HG03135 (cell line): ENCODE results near the gene GRPR.
"Not testable (repeated sequence)": the region's sequence is repeated elsewhere in the genome, so short reads cannot be mapped to it uniquely, and the experiment has no call there.

Experiments used
- ATAC-seq: cut with Tn5 transposase; IDR thresholded peaks from one replicate; pipeline ENCODE4 v1.9.1; 2021; ENCODE audit warnings: mild to moderate bottlenecking, moderate library complexity; ENCODE audit not compliant: unreplicated experiment

GRPR gene

DNA sequence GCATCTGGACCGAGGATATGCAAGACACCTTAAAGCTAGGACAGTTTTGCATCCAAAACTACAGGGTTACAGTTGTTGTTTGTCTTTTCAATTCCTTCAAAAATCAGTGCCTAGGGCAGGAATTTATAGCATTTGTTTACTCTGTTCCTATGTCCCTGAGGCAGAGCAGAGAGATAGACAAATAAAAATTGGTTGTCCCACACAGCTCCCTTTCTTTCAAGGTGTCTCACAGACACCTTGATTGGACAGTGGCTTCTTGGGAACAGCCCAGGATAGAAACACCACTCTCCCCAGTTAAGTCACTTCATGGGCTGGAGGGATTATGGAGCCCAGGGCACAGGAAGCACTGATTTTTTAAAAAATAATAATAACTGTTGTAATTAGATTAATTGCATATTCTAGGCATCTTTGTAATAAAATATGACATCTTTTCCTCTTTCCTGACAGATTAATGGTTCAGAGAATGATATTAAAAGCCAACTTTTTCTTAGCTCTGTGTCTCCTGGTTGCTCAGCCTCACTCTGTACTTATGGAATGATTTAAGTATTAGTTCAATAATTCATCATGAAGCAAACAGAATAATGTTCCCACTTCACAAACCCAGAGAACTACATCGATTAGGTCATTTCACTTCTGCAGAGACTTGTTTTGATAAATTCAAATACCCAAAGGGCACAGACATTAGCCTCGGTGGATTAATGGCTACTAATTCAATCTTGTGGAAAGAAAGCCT is 52.1 kb downstream of the GRPR start:
- no peak for ATAC-seq

- ATAC-seq, result no peak
Measured at GRCh38 chrX:16177260-16177659, 53.9 kb downstream of the GRPR start.

GRCh38 chrX:16183843-16184242 is 60.5 kb downstream of the GRPR start:
- not testable (repeated sequence) for ATAC-seq

- peak; percentile 99 for ATAC-seq
Measured at GRCh38 chrX:16185725-16186136, 62.4 kb downstream of the GRPR start.

- no peak for ATAC-seq
Measured at GRCh38 chrX:16186380-16187007, 63.1 kb downstream of the GRPR start.

DNA sequence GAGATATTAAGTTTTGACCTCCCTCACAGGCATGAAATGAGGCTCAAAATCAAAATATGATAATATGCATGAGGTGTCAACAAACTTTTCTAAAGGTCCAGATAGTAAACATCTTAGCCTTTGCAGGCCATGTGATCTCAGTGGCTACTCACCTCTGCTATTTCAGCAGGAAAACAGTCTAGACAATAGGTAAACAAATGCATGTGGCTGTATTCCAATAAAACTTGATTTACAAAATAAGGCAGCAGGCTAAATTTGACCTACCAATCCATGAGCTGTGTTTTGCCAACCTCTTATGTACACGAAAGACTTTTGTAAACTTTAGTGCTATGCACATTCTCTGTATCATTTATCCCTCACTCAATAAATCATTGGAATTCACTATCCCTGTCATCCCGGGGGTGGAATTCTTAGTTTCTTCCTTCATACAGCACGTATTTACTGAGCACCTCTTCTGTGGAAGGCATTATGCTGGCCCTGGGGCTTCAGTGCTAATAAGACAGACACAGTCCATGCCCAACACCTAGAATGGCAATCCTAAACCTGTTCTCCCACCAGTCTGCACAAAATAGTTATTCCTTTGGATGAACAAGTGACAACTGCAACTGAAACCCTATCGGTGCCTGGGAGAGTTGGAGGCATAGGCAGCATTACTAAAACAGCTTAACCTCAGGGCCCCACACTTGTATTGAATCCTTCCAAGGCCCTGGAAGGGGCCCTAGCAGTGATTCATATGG is 63.8 kb downstream of the GRPR start:
- no peak for ATAC-seq

- ATAC-seq, result no peak
Measured at GRCh38 chrX:16188687-16189086, 65.3 kb downstream of the GRPR start.

GRCh38 chrX:16191605-16192004 is 68.2 kb downstream of the GRPR start:
- no peak for ATAC-seq

GRCh38 chrX:16196829-16197228 is 73.5 kb downstream of the GRPR start:
- ATAC-seq, result no peak

DNA sequence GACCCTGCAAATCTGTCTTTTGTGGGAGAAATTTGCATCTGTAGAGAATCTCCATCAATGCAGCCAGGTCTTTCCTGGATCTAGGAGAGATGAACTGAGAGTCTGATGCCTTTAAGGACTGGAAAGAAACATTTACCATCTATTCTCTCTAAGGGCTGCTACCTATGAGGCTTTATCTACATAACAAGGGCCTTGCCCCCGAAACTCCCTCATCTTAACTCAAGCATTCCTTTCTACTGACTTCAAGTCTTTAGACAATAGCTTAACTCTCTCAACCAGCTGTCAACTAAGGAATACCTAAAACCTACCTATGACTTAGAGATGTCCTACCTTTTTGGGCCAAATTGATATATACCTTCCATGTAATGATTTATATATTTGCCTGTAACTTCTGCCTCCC is 76.0 kb downstream of the GRPR start:
- ATAC-seq, result no peak

DNA sequence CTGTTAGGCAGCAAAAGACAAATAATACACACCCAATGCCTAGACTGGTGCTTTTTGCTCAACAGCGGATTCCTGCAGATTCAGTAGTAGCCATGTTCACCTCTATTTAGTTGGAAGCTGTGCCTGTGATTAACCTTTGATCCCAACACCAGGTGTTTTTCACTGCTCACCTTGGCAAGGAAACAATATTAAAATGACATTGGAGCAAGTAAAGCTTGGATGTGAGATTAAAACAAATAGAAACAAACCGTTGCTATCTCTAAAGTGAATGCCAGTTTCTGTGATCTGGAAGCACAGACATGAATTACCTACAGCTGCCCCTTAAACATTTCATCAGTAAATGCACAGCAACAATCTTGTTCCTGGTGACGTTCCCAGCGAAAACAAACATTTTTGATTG is 79.6 kb downstream of the GRPR start:
- ATAC-seq, result no peak
